ENCODE data around the gene TNFSF11.

Gene TNFSF11

GRCh38 chr13:42652642-42653415, 78.9 kb downstream of the TNFSF11 start:
- Histone ChIP-seq H3K27ac (ENCODE audit: low read length) (no peak overlapping the region), H4K20me1 (ENCODE audit: insufficient read depth, low read length) (no peaks in the 10 kb centered on the region), H3K9me2 (replicated peaks; ENCODE audit: insufficient read depth, low read length) (no peaks in the 10 kb centered on the region), H3K27me3 (replicated peaks; ENCODE audit: insufficient read depth, low read length) (no peaks in the 10 kb centered on the region), H3K4me2 (ENCODE audit: low read depth, low read length) (no peak overlapping the region), H3K36me3 (replicated peaks; ENCODE audit: insufficient read depth, low read length) (no peaks in the 10 kb centered on the region), H3K4me1 (ENCODE audit: low read length) (no peaks in the 10 kb centered on the region), H3F3A (ENCODE audit: insufficient read depth, low read length) (no peaks in the 10 kb centered on the region), H3K4me3 (ENCODE audit: low read length) (no peak overlapping the region), H2AFZ (ENCODE audit: low read length) (no peak overlapping the region), H3K9ac (ENCODE audit: low read length) (no peak overlapping the region), H3K9me3 (replicated peaks; ENCODE audit: insufficient read depth, low read length) (no peaks in the 10 kb centered on the region), H3K79me2 (ENCODE audit: low read length) (no peaks in the 10 kb centered on the region)
- DNase-seq, result no peak
- TF ChIP-seq CTCF (IDR thresholded peaks at IDR 0.05; ENCODE audit: low read length) (no peak), EZH2phosphoT487 (IDR thresholded peaks at IDR 0.05; ENCODE audit: low read length) (no peak), EZH2 (optimal IDR thresholded peaks at IDR 0.05; ENCODE audit: low read depth, low read length) (no peak)

- TF ChIP-seq CTCF (IDR thresholded peaks at IDR 0.05; ENCODE audit: low read length), result no peak
- TF ChIP-seq EZH2phosphoT487 (IDR thresholded peaks at IDR 0.05; ENCODE audit: low read length), result no peak
- Histone ChIP-seq H3K9ac (ENCODE audit: low read length) (no peak overlapping the region), H3K36me3 (replicated peaks; ENCODE audit: insufficient read depth, low read length) (no peaks in the 10 kb centered on the region), H3K27me3 (replicated peaks; ENCODE audit: insufficient read depth, low read length) (no peaks in the 10 kb centered on the region), H3K4me2 (ENCODE audit: low read depth, low read length) (no peak overlapping the region), H3K79me2 (ENCODE audit: low read length) (no peaks in the 10 kb centered on the region), H3K9me2 (replicated peaks; ENCODE audit: insufficient read depth, low read length) (no peaks in the 10 kb centered on the region), H4K20me1 (ENCODE audit: insufficient read depth, low read length) (no peaks in the 10 kb centered on the region), H3F3A (ENCODE audit: insufficient read depth, low read length) (no peaks in the 10 kb centered on the region), H3K4me1 (ENCODE audit: low read length) (no peaks in the 10 kb centered on the region), H3K27ac (ENCODE audit: low read length) (no peak overlapping the region), H2AFZ (ENCODE audit: low read length) (no peak overlapping the region), H3K9me3 (replicated peaks; ENCODE audit: insufficient read depth, low read length) (no peaks in the 10 kb centered on the region), H3K4me3 (ENCODE audit: low read length) (no peak overlapping the region)
- no peak for DNase-seq
Observed at GRCh38 chr13:42653679-42654078, 79.7 kb downstream of the TNFSF11 start.

- no peak for DNase-seq
- Histone ChIP-seq H3K9me2 (replicated peaks; ENCODE audit: insufficient read depth, low read length) (no peaks in the 10 kb centered on the region), H3K4me3 (ENCODE audit: low read length) (no peak overlapping the region), H3F3A (ENCODE audit: insufficient read depth, low read length) (no peaks in the 10 kb centered on the region), H2AFZ (ENCODE audit: low read length) (no peak overlapping the region), H3K27ac (ENCODE audit: low read length) (no peak overlapping the region), H3K4me2 (ENCODE audit: low read depth, low read length) (no peak overlapping the region), H3K4me1 (ENCODE audit: low read length) (no peaks in the 10 kb centered on the region), H4K20me1 (ENCODE audit: insufficient read depth, low read length) (no peaks in the 10 kb centered on the region), H3K36me3 (replicated peaks; ENCODE audit: insufficient read depth, low read length) (no peaks in the 10 kb centered on the region), H3K9me3 (replicated peaks; ENCODE audit: insufficient read depth, low read length) (no peaks in the 10 kb centered on the region), H3K9ac (ENCODE audit: low read length) (no peak overlapping the region), H3K27me3 (replicated peaks; ENCODE audit: insufficient read depth, low read length) (no peaks in the 10 kb centered on the region), H3K79me2 (ENCODE audit: low read length) (no peaks in the 10 kb centered on the region)
- TF ChIP-seq EZH2phosphoT487 (IDR thresholded peaks at IDR 0.05; ENCODE audit: low read length), result no peak
- no peak for TF ChIP-seq EZH2 (optimal IDR thresholded peaks at IDR 0.05; ENCODE audit: low read depth, low read length)
- TF ChIP-seq CTCF (IDR thresholded peaks at IDR 0.05; ENCODE audit: low read length), result no peak
Observed at GRCh38 chr13:42654212-42654611, 80.3 kb downstream of the TNFSF11 start.
